Raji (cell line): ENCODE data around the gene RNF14.

Experiments used
- POLR2A ChIP-seq: IDR thresholded peaks from 2 replicates; pipeline ENCODE4 v1.6.1; 2011; ENCODE audit warnings: low read depth, low read length, control low read depth; ENCODE audit not compliant: insufficient read depth

RNF14 gene

DNA sequence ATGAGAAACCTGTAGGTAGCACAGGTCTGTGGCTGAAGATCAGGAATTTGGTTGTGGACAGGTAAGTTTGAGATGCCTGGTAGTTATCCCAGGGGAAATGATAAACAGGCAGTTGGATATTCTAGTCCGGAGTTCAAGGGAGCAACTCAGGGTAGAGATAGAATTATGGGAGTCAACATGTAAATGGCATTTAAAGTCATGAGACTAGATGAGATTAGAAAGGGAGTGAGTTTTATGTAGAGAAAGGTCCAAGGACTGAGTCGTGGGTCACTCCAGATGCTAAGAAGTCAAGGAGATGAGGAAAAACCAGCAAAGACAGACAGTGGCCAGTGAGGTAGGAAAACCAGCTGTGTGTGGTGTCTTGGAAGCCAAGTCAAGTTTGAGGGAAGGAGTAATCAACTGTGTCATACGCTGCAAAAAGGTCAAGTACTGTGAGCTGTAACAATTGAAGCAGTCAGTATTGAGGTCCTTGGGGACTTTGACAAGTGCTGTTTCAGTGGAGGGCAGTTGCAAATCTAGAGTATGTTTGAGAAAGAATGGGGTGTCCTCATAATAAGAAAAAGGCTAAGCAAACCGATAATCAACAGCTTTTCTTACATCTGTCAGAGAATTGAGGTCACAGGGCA, 25.7 kb downstream of the RNF14 start:
- no peak for TF ChIP-seq POLR2A

GRCh38 chr5:141995656-141996055, 26.8 kb downstream of the RNF14 start:
- no peak for TF ChIP-seq POLR2A

- TF ChIP-seq POLR2A: no peak
Observed at GRCh38 chr5:141997358-141997960, 28.6 kb downstream of the RNF14 start.

DNA sequence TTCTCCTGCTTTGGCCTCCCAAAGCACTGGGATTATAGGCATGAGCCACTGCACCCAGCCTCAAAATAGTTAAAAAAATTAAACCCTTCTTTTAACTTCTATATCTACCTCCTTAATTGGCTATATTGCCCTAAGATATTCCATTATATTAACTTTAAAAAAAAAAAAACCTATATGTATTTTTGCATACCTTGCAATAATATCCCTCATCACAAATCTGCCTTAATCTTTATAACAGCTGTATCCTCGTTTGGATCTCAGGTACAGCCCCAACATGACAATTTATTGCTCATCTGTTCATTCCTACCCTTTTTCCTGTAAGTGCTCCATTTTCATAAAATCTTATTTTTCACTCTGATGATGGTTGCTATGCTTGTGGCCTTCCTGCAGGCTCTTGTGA, 31.3 kb downstream of the RNF14 start:
- TF ChIP-seq POLR2A: no peak

DNA sequence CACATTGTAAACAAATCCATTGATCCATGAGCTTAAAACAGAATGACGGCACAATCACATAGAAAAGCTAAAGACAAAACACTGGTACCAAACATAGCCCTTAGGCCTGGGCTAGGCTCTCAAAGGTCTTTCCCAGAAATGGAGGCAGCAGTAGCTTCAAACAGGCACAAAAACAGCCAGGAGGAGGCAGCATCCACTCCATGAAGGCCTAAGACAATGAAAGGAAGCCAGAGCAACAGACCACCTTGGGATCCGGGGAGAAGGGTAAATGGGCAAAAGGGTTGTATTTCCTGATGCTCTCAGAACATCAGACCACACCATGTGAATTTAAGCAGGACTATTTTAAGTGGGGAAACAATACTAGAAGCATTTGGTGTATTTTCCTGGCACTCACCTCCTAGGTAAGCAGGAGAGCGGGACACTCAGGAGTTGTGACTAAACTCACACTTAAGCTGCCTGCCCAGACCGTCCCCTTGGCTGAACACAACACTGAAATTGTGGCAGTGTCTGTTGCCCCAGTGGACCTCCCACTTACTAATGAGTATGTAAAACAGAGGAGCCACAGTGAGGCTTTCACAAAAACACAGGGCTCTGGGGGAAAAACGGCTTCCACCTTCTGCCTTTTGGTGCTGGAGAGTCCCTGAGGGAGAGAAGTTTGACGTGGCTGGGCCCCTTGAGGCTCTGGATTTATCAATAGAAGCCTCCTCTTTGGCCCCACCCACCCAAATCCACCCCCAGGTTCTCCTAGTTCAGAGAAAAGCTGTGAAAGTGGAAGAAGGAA, 32.0 kb downstream of the RNF14 start:
- no peak for TF ChIP-seq POLR2A

DNA sequence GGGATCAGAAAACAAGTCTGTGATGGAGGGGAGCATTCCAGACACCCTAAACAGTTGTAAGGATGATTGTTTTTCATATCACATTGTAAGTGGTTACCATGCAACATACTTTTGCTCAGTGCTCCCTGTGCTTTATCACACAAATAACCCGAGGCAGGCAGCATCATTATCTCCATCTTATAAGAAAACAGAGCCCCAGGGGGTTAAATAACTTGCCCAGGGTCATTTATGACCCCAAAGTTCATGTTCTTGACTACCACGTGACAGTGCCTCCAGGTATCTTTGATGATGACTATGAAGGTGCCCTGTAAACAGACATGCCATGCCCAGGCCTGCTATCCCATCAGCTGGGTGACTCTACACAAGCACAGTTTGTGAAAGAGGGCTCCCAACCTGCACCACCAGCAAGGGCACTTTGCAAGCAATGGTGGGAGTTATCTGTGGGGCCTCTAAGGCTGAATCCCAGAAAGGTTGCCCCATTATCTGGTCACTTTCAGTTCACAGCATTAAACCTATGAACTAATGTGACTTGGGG, 34.4 kb downstream of the RNF14 start:
- no peak for TF ChIP-seq POLR2A

DNA sequence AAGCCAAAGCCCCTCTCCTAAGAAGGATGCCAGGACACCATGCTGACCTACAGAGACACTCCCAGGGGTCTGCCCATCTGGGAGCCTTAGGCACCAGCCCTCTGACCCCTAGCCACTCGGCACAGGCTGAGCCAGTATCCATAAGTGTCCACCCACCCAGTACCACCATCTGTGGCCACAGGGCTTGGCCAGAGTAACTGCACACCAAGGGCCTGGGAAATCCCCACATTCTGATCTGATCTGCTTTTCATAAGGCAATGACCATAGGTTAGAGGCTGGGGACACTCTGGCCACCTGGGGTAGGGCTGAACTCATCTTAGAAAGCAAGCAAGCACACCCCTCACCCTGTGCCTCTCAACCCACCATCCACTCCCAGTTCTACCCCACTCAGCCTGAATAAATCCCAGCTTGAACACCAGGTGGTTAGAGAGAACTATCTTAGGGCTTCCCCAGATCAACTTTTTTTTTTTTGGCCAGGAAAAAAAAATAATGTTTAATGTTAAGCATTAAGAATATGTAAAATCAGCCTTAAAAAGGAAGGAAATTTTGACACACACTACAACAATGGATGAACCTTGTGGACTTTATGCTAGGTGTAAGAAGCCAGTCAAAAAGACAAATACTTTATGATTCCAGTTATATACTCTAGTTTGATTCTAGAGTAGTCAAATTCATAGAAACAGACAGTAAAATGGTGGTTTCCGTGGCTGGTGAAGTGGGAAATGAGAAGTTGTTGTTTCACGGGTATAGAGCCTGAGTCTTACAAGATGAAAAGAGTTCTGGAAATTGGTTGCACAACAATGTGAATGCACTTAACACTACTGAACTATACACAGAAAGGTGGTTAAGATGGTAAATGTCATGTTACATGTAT, 37.7 kb downstream of the RNF14 start:
- no peak for TF ChIP-seq POLR2A

- TF ChIP-seq POLR2A: no peak
Observed at GRCh38 chr5:142007237-142007544, 38.3 kb downstream of the RNF14 start.

DNA sequence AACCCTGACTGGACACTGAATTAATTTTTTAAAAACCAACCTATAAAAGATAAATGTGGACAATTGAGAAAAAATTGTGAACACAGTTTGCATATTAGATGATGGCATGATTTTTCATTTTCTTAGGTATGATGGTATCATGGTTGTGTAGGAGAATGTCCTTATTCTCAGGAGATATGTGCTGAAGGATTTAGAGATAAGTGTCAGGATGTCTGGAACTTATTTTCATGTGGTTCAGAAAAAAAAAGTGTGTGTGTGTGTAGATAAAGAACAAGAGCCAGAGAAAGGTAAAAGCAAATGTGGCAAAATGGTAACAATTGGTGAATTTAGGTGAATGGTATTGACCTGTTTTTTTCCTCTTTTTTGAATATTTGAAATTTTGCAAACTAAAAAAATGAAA, 39.9 kb downstream of the RNF14 start:
- no peak for TF ChIP-seq POLR2A

DNA sequence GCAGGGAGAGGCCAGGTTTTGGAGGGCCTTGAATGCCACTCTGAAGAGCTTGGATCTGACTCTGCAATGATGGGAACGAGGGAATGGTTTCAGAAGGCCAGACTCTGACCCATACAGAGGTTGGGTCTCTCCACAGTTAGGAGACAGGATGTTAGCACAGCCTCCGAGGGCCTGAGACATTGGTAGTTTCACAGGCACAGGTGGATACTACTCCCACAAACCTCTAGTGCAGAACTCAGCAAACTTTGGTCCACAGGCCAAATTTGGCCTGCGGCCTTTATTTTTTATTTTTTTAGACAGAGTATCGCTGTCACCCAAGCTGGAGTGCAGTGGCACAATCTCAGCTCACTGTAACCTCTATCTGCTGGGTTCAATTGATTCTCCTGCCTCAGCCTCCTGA, 41.0 kb downstream of the RNF14 start:
- no peak for TF ChIP-seq POLR2A

DNA sequence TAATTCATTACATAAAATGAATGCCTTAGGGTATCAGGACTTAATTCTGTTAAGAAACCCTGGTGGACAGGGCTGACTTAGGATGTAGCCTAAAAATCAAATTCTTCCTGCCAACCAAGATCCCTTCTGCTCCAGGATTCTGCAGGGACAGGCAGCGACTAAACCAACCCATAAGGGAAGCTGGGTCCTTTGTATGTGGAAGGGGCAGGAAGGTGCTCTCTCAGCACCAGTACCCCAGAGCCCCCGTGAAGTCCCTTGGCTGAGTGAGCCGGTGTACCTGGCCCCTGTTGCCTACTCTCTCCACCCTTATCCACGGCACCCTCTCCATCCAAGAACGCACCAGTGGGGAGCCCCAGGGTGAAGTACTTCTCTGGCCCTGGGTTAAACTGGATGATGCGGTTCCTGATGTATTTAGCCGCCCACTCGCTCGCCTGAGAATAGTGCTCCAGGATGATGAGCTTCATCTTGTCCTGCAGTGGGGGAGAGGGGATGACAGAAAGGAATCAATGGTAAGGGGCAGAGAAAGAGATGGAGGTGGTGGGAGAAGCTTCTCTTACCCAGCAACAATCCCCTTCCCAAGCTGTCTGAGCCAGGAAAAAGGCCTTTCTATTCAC, 42.8 kb downstream of the RNF14 start:
- no peak for TF ChIP-seq POLR2A

DNA sequence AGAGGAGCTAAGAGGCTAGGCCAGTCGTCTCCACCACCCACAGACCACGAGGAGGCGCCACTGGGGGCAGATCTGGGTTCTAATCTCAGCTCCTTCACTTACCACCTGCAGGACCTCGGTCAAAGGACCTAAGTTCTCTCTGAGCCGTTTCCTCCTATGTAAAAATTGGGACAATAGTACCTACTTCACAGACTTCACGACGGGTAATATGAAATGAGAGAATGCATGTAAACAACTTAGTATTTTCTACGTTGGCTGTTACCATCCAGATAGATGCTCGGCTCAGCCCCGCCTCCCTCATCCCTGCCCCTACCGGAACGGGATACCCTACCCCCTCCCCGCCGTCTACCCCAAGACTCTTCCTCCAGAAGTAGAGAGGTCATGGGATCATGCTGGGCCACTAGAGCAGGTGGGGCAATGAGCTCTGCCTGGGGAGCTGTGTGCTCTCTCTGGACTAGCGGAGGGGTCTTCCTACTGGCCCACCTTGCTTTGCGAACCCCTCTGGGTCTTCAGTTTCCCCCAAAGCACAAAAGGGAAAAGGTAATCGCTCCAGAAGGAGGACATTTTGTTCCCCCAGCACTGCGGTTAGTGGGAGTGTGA, 43.4 kb downstream of the RNF14 start:
- TF ChIP-seq POLR2A: no peak

GRCh38 chr5:142012792-142013388, 44.0 kb downstream of the RNF14 start, which contains the start of gene GNPDA1:
Gene GNPDA1 (minus strand): TSS chr5:142013027. CDS start chr5:142012035, 992 bp downstream.
- TF ChIP-seq POLR2A: no peak

GRCh38 chr5:142013734-142014521, 45.0 kb downstream of the RNF14 start:
- TF ChIP-seq POLR2A: no peak
